Endothelial cell of umbilical vein (primary cell): Measurements from ENCODE around the gene CASP5. TPM values are rescaled to one million over a fixed set of nuclear protein-coding genes. Genes with fewer than 3 reads are reported as not detected.

ENCODE experiments used
- BruUV-seq: library from RNA; stranded (reverse); fragments of 400-500 nt; replicated peaks from 2 replicates; lab custom pipeline; 2021; lab: Mats Ljungman, UMichigan
- CTCF ChIA-PET: fragments of 300-600, 350-600 bp; sonication (Branson Sonifier 250); formaldehyde crosslinking; loops from one replicate; lab custom pipeline; 2021; ENCODE audit warnings: antibody characterized with exemption, inconsistent platforms; lab: Charles Lee
- POLR2A ChIA-PET: fragments of 300-600, 350-600 bp; sonication (Branson Sonifier 250); formaldehyde crosslinking; loops from one replicate; lab custom pipeline; 2021; ENCODE audit warnings: antibody characterized with exemption, inconsistent platforms; lab: Charles Lee
- DNase-seq: peaks from one replicate; pipeline ENCODE4 v3.0.0-alpha.2; 2011; ENCODE audit warnings: low read depth, low spot score
- FAIRE-seq: peaks from 2 replicates; lab custom pipeline; 2011; peaks lifted over from hg19 to GRCh38; lab: Jason Lieb, UNC
- H2AFZ ChIP-seq: 2 replicates; pipeline ENCODE4 v1.6.0; 2012; ENCODE audit warnings: low read depth, low read length, control low read depth, inconsistent platforms
- H3K27ac ChIP-seq: 2 replicates; pipeline ENCODE4 v1.5.1; 2011; ENCODE audit warnings: low read depth, mild to moderate bottlenecking, control low read depth, low read length, moderate library complexity; ENCODE audit not compliant: insufficient read depth
- H3K27me3 ChIP-seq, 2 experiments: 2 replicates each; pipeline versions ENCODE4 v1.6.0 to v1.6.1; 2011; ENCODE audit warnings: low read length in 2 of 2, mixed read lengths in 1 of 2; ENCODE audit not compliant: control insufficient read depth in 2 of 2, insufficient read depth in 2 of 2
- H3K36me3 ChIP-seq, 2 experiments: 2 replicates in 1 of 2; 3 replicates in 1 of 2; pipeline ENCODE4 v1.5.1; 2011; ENCODE audit warnings: low read length in 2 of 2, mild to moderate bottlenecking in 1 of 2, moderate library complexity in 1 of 2; ENCODE audit not compliant: control insufficient read depth in 2 of 2, insufficient read depth in 2 of 2; ENCODE audit errors: extremely low read depth in 1 of 2
- H3K4me1 ChIP-seq: 3 replicates; pipeline ENCODE4 v1.5.1; 2011; ENCODE audit warnings: mild to moderate bottlenecking, low read length; ENCODE audit not compliant: control insufficient read depth, insufficient read depth; ENCODE audit errors: extremely low read depth
- H3K4me2 ChIP-seq: 2 replicates; pipeline ENCODE4 v1.6.1; 2011; ENCODE audit warnings: low read length, control low read depth, mixed read lengths; ENCODE audit not compliant: insufficient read depth
- H3K4me3 ChIP-seq, 3 experiments: fragments of 200-600 bp in 1 of 3; sonication (generic), shearing (Covaris generic) in 1 of 3; replicated peaks in 1 of 3; 2 replicates each; pipeline ENCODE4 v1.5.1; 2011 to 2016; ENCODE audit warnings: control low read depth in 3 of 3, low read length in 3 of 3, mild to moderate bottlenecking in 2 of 3, inconsistent platforms in 1 of 3, low read depth in 1 of 3, moderate library complexity in 1 of 3; ENCODE audit not compliant: insufficient read depth in 1 of 3
- H3K79me2 ChIP-seq: 2 replicates; pipeline ENCODE4 v1.6.0; 2012; ENCODE audit warnings: low read length, inconsistent platforms; ENCODE audit not compliant: control insufficient read depth, insufficient read depth
- H3K9ac ChIP-seq: replicated peaks from 2 replicates; pipeline ENCODE3; 2011; ENCODE audit warnings: low read length, control low read depth; ENCODE audit not compliant: insufficient read depth; ENCODE audit errors: extremely low read depth
- H3K9me1 ChIP-seq: replicated peaks from 3 replicates; pipeline ENCODE4 v1.6.0; 2011; ENCODE audit warnings: mild to moderate bottlenecking, low read length; ENCODE audit not compliant: control insufficient read depth, insufficient read depth; ENCODE audit errors: extremely low read depth
- H3K9me3 ChIP-seq: replicated peaks from 2 replicates; pipeline ENCODE4 v1.5.1; 2012; ENCODE audit warnings: low read length, inconsistent platforms; ENCODE audit not compliant: control insufficient read depth, insufficient read depth
- H4K20me1 ChIP-seq: replicated peaks from 2 replicates; pipeline ENCODE3; 2011; ENCODE audit warnings: mild to moderate bottlenecking, low read length; ENCODE audit not compliant: control insufficient read depth, insufficient read depth; ENCODE audit errors: extremely low read depth
- EZH2 ChIP-seq: IDR thresholded peaks from 2 replicates; pipeline ENCODE4 v1.6.1; 2012; ENCODE audit warnings: borderline replicate concordance, low read depth, mild to moderate bottlenecking, moderate library complexity, low read length, inconsistent platforms; ENCODE audit not compliant: severe bottlenecking
- FOS ChIP-seq: IDR thresholded peaks from 2 replicates; pipeline ENCODE4 v1.6.1; 2011; ENCODE audit warnings: mild to moderate bottlenecking, low read length, moderate library complexity, borderline replicate concordance; ENCODE audit not compliant: insufficient read depth
- GATA2 ChIP-seq: IDR thresholded peaks from 2 replicates; pipeline ENCODE4 v1.7.0; 2011; ENCODE audit warnings: low read depth, mild to moderate bottlenecking, moderate library complexity, mixed read lengths, low read length; ENCODE audit not compliant: insufficient read length, insufficient read depth
- JUN ChIP-seq: IDR thresholded peaks from 2 replicates; pipeline ENCODE4 v1.6.1; 2011; ENCODE audit warnings: borderline replicate concordance, low read depth; ENCODE audit not compliant: insufficient read length, insufficient read depth
- MYC ChIP-seq: IDR thresholded peaks from one replicate; pipeline ENCODE4 v1.6.1; 2011; ENCODE audit warnings: mild to moderate bottlenecking, low read depth, low read length
- POLR2A ChIP-seq: IDR thresholded peaks from 2 replicates; pipeline ENCODE4 v1.6.1; 2012; ENCODE audit warnings: low read depth, mild to moderate bottlenecking, control low read depth, low read length
- POLR2AphosphoS5 ChIP-seq: IDR thresholded peaks from 2 replicates; pipeline ENCODE4 v1.6.1; 2012; ENCODE audit warnings: low read depth, mild to moderate bottlenecking, control low read depth, low read length, moderate library complexity; ENCODE audit not compliant: insufficient read depth
- dilution Hi-C: fragments of 300-500 bp; cut with MboI; formaldehyde crosslinking; loops from one replicate; pipeline ENCODE4 v1.15.0; 2019; ENCODE audit warnings: low sequenced_read_pairs; ENCODE audit not compliant: extremely low pct_ligation_motif_present
- intact Hi-C: fragments of 100-400 bp; cut with micrococcal nuclease; formaldehyde crosslinking; loops from one replicate; pipeline ENCODE4 v1.10.0; 2022
- polyA plus RNA-seq, 4 experiments: library from polyadenylated mRNA; depleted of rRNA in 3 of 4; stranded (reverse) in 3 of 4; unstranded in 1 of 4; fragments of >200 nt; gene quantifications; 2 replicates each; pipeline versions ENCODE4 v1.2.1 to v1.2.3, GENCODE V29; 2011 to 2012; ENCODE audit warnings: missing spikeins in 1 of 4
- total RNA-seq: library from RNA; stranded (reverse); gene quantifications from 2 replicates; pipeline ENCODE4 v1.2.3, GENCODE V29; 2021
- TF ChIP-seq, protein P1 (sequence below): IDR thresholded peaks from 2 replicates; pipeline ENCODE4 v1.6.1; 2011; ENCODE audit not compliant: insufficient read depth, insufficient read length
- TF ChIP-seq, protein P2 (sequence below), 2 donors: IDR thresholded peaks; 1 replicate in 1 of 2; 2 replicates in 1 of 2; pipeline ENCODE4 v1.5.1; 2011; ENCODE audit warnings: low read length in 2 of 2, mild to moderate bottlenecking in 2 of 2, moderate library complexity in 2 of 2, control low read depth in 1 of 2, inconsistent platforms in 1 of 2, low read depth in 1 of 2; ENCODE audit not compliant: insufficient read depth in 1 of 2; ENCODE audit errors: extremely low read depth in 1 of 2

CASP5 gene
- total and polyA plus RNA-seq, 2 donors (not counting 3 experiments of a cell fraction or from before 2014, with no cell fraction given): not detected

DNA sequence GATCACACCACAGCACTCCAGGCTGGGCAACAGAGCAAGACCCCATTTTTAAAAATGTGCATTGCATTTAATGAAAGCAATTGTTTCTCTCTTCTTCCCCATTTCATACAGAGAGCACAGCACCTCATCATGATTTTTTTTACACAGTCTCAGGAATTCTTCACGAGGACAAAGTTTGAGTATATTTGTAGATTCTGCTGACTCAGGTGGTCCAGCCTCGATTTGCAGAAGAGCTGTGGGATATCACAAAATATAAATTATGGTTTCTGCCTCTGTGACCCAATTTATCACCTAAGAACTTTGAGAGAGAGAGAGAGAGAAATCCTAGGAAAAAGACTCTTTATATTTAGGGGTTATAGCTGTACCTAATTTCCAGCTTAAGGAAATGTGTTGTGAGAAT, 19.8 kb downstream of the CASP5 start:
- ChIA-PET CTCF (interaction anchor here (1.6 kb wide), 1 partner anchor 34 kb away, joined by 5 read pairs; the partner anchor contains the start of gene CASP4), POLR2A (no interaction called here)
- Histone ChIP-seq H3K9ac (no peak overlapping the region), H3K27me3 (no peaks in the 10 kb centered on the region), H3K9me1 (no peaks in the 10 kb centered on the region), H3K4me3 (no peak overlapping the region), H3K4me2 (no peak overlapping the region), H3K27ac (no peak overlapping the region), H3K36me3 (no peaks in the 10 kb centered on the region), H3K79me2 (no peaks in the 10 kb centered on the region), H3K4me1 (peaks cover 12% of the 10 kb centered on the region), H4K20me1 (no peaks in the 10 kb centered on the region), H3K9me3 (no peaks in the 10 kb centered on the region), H2AFZ (no peak overlapping the region)
- TF ChIP-seq, protein P1, sequence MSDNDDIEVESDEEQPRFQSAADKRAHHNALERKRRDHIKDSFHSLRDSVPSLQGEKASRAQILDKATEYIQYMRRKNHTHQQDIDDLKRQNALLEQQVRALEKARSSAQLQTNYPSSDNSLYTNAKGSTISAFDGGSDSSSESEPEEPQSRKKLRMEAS: no peak
- TF ChIP-seq GATA2 (no peak), POLR2AphosphoS5 (no peak), JUN (no peak), EZH2 (no peak), FOS (no peak), MYC (no peak), POLR2A (no peak)
- TF ChIP-seq, protein P2, sequence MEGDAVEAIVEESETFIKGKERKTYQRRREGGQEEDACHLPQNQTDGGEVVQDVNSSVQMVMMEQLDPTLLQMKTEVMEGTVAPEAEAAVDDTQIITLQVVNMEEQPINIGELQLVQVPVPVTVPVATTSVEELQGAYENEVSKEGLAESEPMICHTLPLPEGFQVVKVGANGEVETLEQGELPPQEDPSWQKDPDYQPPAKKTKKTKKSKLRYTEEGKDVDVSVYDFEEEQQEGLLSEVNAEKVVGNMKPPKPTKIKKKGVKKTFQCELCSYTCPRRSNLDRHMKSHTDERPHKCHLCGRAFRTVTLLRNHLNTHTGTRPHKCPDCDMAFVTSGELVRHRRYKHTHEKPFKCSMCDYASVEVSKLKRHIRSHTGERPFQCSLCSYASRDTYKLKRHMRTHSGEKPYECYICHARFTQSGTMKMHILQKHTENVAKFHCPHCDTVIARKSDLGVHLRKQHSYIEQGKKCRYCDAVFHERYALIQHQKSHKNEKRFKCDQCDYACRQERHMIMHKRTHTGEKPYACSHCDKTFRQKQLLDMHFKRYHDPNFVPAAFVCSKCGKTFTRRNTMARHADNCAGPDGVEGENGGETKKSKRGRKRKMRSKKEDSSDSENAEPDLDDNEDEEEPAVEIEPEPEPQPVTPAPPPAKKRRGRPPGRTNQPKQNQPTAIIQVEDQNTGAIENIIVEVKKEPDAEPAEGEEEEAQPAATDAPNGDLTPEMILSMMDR (IDR thresholded peaks at IDR 0.05; ENCODE audit: extremely low read depth in 1 of 2, insufficient read depth in 1 of 2, low read depth in 1 of 2, low read length in 2 of 2): no peak
- intact Hi-C loops: no loop called here
- DNase-seq (no peak), FAIRE-seq (no peak)
- BruUV-seq: no TSS peak
- dilution Hi-C loops: no loop called here
